NB4 (cell line): ENCODE measurements around the gene ZNF775.

Experiments
- DNase-seq: peaks from one replicate; pipeline ENCODE4 v3.0.0; 2010; ENCODE audit warnings: low read depth
- H3K4me3 ChIP-seq: one replicate; pipeline ENCODE4 v1.5.1; 2011; ENCODE audit warnings: mild to moderate bottlenecking, low read depth, low read length, moderate library complexity
- MYC ChIP-seq: IDR thresholded peaks from 2 replicates; pipeline ENCODE4 v1.6.1; 2011; ENCODE audit warnings: low read depth, low read length
- POLR2A ChIP-seq: IDR thresholded peaks from 2 replicates; pipeline ENCODE4 v1.6.1; 2011; ENCODE audit warnings: mild to moderate bottlenecking; ENCODE audit not compliant: insufficient read length; ENCODE audit errors: extremely low read depth
- TF ChIP-seq, protein P1 (sequence below): IDR thresholded peaks from 2 replicates; pipeline ENCODE4 v1.6.1; 2011; ENCODE audit warnings: low read depth, low read length
- TF ChIP-seq, protein P2 (sequence below): IDR thresholded peaks from one replicate; pipeline ENCODE4 v1.5.1; 2012; ENCODE audit warnings: low read depth, low read length

The ZNF775 gene

DNA sequence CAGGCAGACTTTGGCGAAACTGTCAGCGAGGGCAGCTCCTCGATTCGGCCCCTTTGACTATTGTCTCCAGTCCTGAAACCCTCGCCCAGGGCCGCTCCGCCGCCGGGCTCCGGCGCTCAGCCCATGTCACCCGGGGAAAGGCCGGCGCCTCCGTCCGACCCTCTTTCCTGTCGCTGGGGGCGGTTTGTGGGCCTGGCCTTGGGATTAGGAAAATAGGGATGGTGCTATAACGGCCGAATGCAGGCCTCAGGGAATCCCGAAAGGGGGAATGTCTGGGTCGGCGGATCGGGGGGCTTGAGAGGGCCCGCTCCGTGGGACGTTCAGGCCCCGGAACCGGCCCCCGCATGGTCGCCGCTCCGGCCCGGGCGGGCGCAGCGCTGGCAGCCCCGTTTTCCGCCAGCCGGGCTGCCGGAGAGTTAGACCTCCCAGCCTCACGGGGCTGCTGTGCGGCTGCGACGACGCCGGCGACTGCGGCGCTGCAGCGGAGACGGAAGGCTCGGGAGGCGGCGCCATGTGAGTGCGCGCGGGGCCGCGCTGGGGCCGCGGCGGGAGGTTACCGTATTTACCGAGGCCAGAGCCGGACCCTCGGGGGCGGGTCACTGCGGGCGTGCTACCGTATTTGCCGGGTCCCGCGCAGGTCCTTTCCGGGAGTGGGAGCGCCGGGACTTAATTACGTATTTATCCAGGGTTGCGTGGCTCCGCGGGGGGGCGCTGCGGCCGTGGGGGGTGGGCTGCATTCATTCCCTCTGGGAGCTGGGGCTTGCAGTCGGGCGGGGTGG is 25.9 kb downstream of the ZNF775 start:
- TF ChIP-seq POLR2A (peak; percentile 55), MYC (peak; percentile 92)
- TF ChIP-seq, protein P1, sequence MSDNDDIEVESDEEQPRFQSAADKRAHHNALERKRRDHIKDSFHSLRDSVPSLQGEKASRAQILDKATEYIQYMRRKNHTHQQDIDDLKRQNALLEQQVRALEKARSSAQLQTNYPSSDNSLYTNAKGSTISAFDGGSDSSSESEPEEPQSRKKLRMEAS: peak; percentile 85
- TF ChIP-seq, protein P2, sequence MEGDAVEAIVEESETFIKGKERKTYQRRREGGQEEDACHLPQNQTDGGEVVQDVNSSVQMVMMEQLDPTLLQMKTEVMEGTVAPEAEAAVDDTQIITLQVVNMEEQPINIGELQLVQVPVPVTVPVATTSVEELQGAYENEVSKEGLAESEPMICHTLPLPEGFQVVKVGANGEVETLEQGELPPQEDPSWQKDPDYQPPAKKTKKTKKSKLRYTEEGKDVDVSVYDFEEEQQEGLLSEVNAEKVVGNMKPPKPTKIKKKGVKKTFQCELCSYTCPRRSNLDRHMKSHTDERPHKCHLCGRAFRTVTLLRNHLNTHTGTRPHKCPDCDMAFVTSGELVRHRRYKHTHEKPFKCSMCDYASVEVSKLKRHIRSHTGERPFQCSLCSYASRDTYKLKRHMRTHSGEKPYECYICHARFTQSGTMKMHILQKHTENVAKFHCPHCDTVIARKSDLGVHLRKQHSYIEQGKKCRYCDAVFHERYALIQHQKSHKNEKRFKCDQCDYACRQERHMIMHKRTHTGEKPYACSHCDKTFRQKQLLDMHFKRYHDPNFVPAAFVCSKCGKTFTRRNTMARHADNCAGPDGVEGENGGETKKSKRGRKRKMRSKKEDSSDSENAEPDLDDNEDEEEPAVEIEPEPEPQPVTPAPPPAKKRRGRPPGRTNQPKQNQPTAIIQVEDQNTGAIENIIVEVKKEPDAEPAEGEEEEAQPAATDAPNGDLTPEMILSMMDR: peak; percentile 19
- peak; percentile 95 for DNase-seq
- H3K4me3 ChIP-seq: peak overlapping the region; percentile 73

DNA sequence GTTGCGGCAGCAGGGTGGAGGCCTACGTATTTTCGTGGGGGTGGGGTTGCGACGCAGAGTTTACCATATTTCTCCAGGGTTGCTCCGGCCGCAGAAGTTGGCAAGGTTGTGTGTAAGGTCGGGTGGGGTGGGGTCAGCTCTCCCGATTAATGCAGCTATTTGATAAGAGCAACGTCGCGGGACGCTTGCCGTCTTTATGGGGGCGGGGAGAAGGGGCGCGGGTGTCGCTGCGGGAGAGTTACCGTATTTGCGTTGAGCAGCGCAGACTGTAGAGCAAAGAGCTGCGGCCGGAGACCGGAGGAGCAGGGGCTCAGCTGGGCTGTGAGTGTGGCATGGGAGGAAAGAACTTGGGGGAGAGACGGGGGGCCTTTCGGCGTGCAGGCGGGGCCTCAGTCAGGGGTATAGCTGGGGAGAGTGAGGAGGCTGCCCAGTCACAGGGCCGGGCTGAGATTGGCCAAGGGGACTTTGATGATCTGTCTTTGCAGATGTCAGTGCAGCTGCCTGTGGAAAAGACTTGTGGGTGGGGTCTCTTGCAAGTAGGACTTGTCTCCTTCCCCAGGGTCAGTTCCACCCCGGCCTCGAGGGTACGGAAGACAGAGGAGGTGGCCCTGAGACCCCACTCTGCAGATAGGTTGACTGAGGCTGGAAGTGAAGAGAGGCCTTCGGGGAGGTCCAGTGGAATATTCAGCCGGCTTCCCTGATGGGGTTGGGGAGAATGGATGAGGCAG is 26.6 kb downstream of the ZNF775 start:
- TF ChIP-seq, protein P1: no peak
- TF ChIP-seq, protein P2: no peak
- TF ChIP-seq POLR2A: no peak
- DNase-seq: no peak
- H3K4me3 ChIP-seq: peak overlapping the region; percentile 73

DNA sequence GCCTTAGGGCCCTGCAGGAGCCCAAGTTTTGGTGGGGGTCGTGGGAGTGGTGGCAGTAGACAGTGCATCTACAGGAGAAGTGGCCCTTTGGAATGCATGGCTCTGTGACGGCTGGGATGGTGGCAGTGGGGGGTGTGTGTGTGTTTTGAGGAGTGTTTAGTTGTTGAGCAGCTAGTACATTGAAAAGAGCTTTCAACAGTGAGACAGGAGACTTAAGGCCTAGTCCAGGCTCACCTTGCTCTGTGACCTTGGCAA is 27.1 kb downstream of the ZNF775 start:
- peak; percentile 46 for DNase-seq
- TF ChIP-seq MYC (no peak), POLR2A (no peak)
- TF ChIP-seq, protein P2: no peak
- TF ChIP-seq, protein P1: no peak
- peak overlapping the region; percentile 73 for H3K4me3 ChIP-seq

DNA sequence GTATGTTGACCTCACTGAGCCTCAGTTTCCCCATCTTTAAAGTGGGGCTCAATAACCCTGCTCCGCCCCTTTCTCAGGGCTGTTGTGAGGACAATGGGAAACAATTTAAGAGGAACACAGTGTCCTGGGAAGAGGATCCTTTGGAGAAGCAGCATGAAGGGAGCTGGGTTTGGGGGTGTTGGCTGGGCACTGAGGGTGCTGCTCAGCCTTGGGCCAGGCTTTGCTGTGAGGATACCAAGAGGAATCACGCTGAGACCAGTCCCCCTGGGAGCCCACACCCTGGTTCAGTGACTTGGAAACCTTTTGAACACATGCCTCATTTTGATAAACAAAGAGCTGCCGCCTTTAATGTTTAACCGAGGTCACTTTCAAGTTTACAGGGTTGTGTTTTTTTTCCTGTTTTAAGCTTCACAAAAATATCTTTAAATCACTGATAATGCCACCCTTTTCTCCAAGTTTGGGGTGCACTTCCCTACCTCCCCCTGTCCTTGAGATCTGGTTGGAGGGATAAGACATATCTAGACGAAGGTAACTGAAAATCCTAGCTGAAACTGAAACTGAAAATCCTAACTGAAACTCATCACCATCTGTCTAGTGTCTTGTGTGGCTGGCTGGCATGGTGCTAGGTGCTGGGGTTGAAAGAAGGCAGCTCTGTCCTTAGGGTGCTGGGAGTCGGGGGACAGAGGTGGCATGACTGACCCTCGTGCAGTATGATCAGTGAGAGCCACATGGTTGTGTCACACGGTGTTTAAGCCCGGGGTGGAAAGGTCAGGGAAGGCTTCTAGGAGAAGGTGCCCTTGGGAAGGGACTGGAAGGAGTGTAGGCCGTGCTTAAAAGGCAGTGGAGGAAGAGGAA is 27.7 kb downstream of the ZNF775 start:
- H3K4me3 ChIP-seq: peak overlapping the region; percentile 73
- peak; percentile 59 for DNase-seq
- no peak for TF ChIP-seq POLR2A
- no peak for TF ChIP-seq MYC
- TF ChIP-seq, protein P2: no peak
- TF ChIP-seq, protein P1: no peak

DNA sequence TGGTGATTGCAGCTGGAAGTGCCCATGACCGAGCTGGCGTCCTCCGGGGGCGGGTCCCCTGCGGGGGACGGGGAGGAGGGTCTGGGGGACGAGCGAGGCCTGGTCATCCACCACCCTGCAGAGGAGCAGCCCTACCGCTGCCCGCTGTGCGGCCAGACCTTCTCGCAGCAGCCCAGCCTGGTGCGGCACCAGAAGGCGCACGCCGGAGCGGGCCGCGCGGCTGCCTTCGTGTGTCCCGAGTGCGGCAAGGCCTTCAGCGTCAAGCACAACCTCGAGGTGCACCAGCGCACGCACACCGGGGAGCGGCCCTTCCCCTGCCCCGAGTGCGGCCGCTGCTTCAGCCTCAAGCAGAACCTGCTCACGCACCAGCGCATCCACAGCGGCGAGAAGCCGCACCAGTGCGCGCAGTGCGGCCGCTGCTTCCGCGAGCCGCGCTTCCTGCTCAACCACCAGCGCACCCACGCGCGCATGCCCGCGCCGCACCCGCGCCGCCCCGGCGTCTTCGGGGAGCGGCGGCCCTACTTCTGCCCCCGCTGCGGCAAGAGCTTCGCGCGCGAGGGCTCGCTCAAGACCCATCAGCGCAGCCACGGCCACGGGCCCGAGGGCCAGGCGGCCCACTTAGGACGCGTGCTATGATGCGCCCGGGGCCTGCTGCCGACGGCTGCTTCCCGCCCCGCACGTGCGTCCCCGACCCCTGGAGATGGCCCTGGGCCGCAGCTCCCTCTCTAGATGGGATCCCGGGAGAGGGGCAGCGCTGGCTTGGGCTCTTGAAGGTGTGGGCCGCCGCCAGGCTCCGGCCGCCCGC is 28.7 kb downstream of the ZNF775 start:
- TF ChIP-seq, protein P2: no peak
- no peak for TF ChIP-seq MYC
- TF ChIP-seq POLR2A: no peak
- TF ChIP-seq, protein P1: no peak
- no peak overlapping the region for H3K4me3 ChIP-seq
- no peak for DNase-seq
